KMS-11 (cell line): ENCODE data around the gene NCAPH2.

Experiments used
- H2AFZ ChIP-seq: fragments of 200-600 bp; sonication (generic); 2 replicates; pipeline ENCODE4 v1.6.1; 2016; ENCODE audit warnings: antibody characterized with exemption, mixed run types, low read depth
- H3K27ac ChIP-seq: fragments of 200-600 bp; sonication (generic); 2 replicates; pipeline ENCODE4 v1.6.1; 2016; ENCODE audit warnings: mild to moderate bottlenecking, mixed run types
- H3K27me3 ChIP-seq: fragments of 200-600 bp; sonication (generic); 2 replicates; pipeline ENCODE4 v1.6.1; 2017; ENCODE audit warnings: mild to moderate bottlenecking, low read depth, mixed run types, moderate library complexity; ENCODE audit not compliant: insufficient read depth
- H3K36me3 ChIP-seq: fragments of 200-600 bp; sonication (generic); 2 replicates; pipeline ENCODE4 v1.6.1; 2017; ENCODE audit warnings: mild to moderate bottlenecking, mixed run types; ENCODE audit not compliant: insufficient read depth
- H3K4me1 ChIP-seq: fragments of 200-600 bp; sonication (generic); 2 replicates; pipeline ENCODE4 v1.6.1; 2016; ENCODE audit warnings: mild to moderate bottlenecking, low read depth, mixed run types; ENCODE audit not compliant: poor library complexity, severe bottlenecking
- H3K4me2 ChIP-seq: fragments of 200-600 bp; sonication (generic); 2 replicates; pipeline ENCODE4 v1.7.0; 2016; ENCODE audit warnings: mild to moderate bottlenecking, mixed run types
- H3K4me3 ChIP-seq: fragments of 200-600 bp; sonication (generic); IDR thresholded peaks from 2 replicates; pipeline ENCODE4 v1.6.1; 2017; ENCODE audit warnings: low read depth, low read length, mixed read lengths; ENCODE audit not compliant: insufficient read depth
- H3K79me2 ChIP-seq: fragments of 200-600 bp; sonication (generic); 2 replicates; pipeline ENCODE4 v1.6.1; 2016; ENCODE audit warnings: low read depth, mixed run types; ENCODE audit not compliant: insufficient read depth
- H3K9ac ChIP-seq: fragments of 200-600 bp; sonication (generic); 2 replicates; pipeline ENCODE4 v1.6.1; 2016; ENCODE audit warnings: mild to moderate bottlenecking, mixed run types
- H4K20me1 ChIP-seq: fragments of 200-600 bp; sonication (generic); 2 replicates; pipeline ENCODE4 v1.6.1; 2016; ENCODE audit warnings: mild to moderate bottlenecking, mixed run types; ENCODE audit not compliant: insufficient read depth
- CTCF ChIP-seq: fragments of 200-600 bp; sonication (generic); conservative IDR thresholded peaks from 2 replicates; pipeline ENCODE4 v1.6.1; 2017; ENCODE audit warnings: low read depth, mild to moderate bottlenecking, antibody characterized with exemption, low read length, moderate library complexity, mixed read lengths

The NCAPH2 gene

GRCh38 chr22:50548921-50549790, 41.1 kb downstream of the NCAPH2 start:
- Histone ChIP-seq H3K36me3 (no peaks in the 10 kb centered on the region), H3K4me3 (no peak overlapping the region), H3K27me3 (no peaks in the 10 kb centered on the region), H2AFZ (no peak overlapping the region), H3K79me2 (no peaks in the 10 kb centered on the region), H3K4me1 (peaks cover 15% of the 10 kb centered on the region), H3K4me2 (no peak overlapping the region), H3K27ac (no peak overlapping the region), H3K9ac (no peak overlapping the region), H4K20me1 (no peaks in the 10 kb centered on the region)
- TF ChIP-seq CTCF = no peak

- no peaks in the 10 kb centered on the region for H3K27me3 ChIP-seq
- H3K4me3 ChIP-seq = no peak overlapping the region
- no peak overlapping the region for H2AFZ ChIP-seq
- no peaks in the 10 kb centered on the region for H3K36me3 ChIP-seq
- no peak overlapping the region for H3K9ac ChIP-seq
- H3K4me1 ChIP-seq = peaks cover 4% of the 10 kb centered on the region
- TF ChIP-seq CTCF = no peak
- H3K4me2 ChIP-seq = no peak overlapping the region
- no peaks in the 10 kb centered on the region for H4K20me1 ChIP-seq
- H3K79me2 ChIP-seq = no peaks in the 10 kb centered on the region
- no peak overlapping the region for H3K27ac ChIP-seq
Measured at GRCh38 chr22:50550395-50550794, 42.4 kb downstream of the NCAPH2 start.

- TF ChIP-seq CTCF = no peak
- Histone ChIP-seq H3K36me3 (no peaks in the 10 kb centered on the region), H3K9ac (no peak overlapping the region), H3K27me3 (no peaks in the 10 kb centered on the region), H3K4me2 (no peak overlapping the region), H4K20me1 (no peaks in the 10 kb centered on the region), H3K79me2 (no peaks in the 10 kb centered on the region), H3K4me3 (no peak overlapping the region), H3K27ac (no peak overlapping the region), H3K4me1 (no peaks in the 10 kb centered on the region), H2AFZ (no peak overlapping the region)
Measured at GRCh38 chr22:50551160-50551752, 43.2 kb downstream of the NCAPH2 start.

- no peak overlapping the region for H3K27ac ChIP-seq
- TF ChIP-seq CTCF = no peak
- no peak overlapping the region for H3K4me3 ChIP-seq
- no peak overlapping the region for H3K4me2 ChIP-seq
- H2AFZ ChIP-seq = no peak overlapping the region
- no peaks in the 10 kb centered on the region for H3K36me3 ChIP-seq
- no peaks in the 10 kb centered on the region for H3K4me1 ChIP-seq
- H3K9ac ChIP-seq = no peak overlapping the region
- no peaks in the 10 kb centered on the region for H3K79me2 ChIP-seq
- no peaks in the 10 kb centered on the region for H4K20me1 ChIP-seq
- no peaks in the 10 kb centered on the region for H3K27me3 ChIP-seq
Measured at GRCh38 chr22:50553310-50553709, 45.3 kb downstream of the NCAPH2 start.
